GM12878 (cell line): ENCODE data around the gene IGIP. TPM values are rescaled to one million over a fixed set of nuclear protein-coding genes. Genes with fewer than 3 reads are reported as not detected.

Source experiments
- ATAC-seq: fragments of 200-7000 bp; cut with Tn5 transposase; 3 replicates; pipeline ENCODE4 v1.9.1; 2020; ENCODE audit warnings: mild to moderate bottlenecking, moderate library complexity
- BruUV-seq: library from RNA; stranded (reverse); fragments of 400-500 nt; replicated peaks from 2 replicates; lab custom pipeline; 2021; lab: Mats Ljungman, UMichigan
- CTCF ChIA-PET: fragments of 300-600 bp; sonication (Branson Sonifier 250); formaldehyde crosslinking; extraction: SDS; loops from one replicate; lab custom pipeline; 2021; ENCODE audit warnings: inconsistent platforms; lab: Yijun Ruan, JAX
- POLR2A ChIA-PET: fragments of 350-600 bp; formaldehyde crosslinking; extraction: SDS; loops from one replicate; lab custom pipeline; 2021; ENCODE audit warnings: inconsistent platforms; lab: Charles Lee
- RAD21 ChIA-PET: fragments of 300-600 bp; sonication (Branson Sonifier 250); formaldehyde crosslinking; loops from one replicate; lab custom pipeline; 2023; ENCODE audit warnings: antibody characterized with exemption; ENCODE audit not compliant: unreplicated experiment; lab: Charles Lee
- SMC1A ChIA-PET: fragments of 300-600 bp; sonication (Branson Sonifier 250); formaldehyde crosslinking; loops from one replicate; lab custom pipeline; 2023; ENCODE audit not compliant: unreplicated experiment, uncharacterized antibody; lab: Charles Lee
- DNase-seq: peaks from one replicate; pipeline ENCODE4 v3.0.0-alpha.2; 2011; ENCODE audit warnings: low read depth, low spot score
- FAIRE-seq: peaks from 3 replicates; lab custom pipeline; 2011; peaks lifted over from hg19 to GRCh38; lab: Jason Lieb, UNC
- H2AFZ ChIP-seq: 2 replicates; pipeline ENCODE4 v1.6.0; 2011; ENCODE audit warnings: low read depth, low read length, control low read depth; ENCODE audit not compliant: control insufficient read depth
- H3K27ac ChIP-seq: 2 replicates; pipeline ENCODE4 v1.5.1; 2011; ENCODE audit warnings: control low read depth; ENCODE audit not compliant: control insufficient read depth, insufficient read depth
- H3K27me3 ChIP-seq, 2 experiments: replicated peaks in 1 of 2; 2 replicates each; pipeline versions ENCODE4 v1.6.0 to v1.6.1; 2011; ENCODE audit warnings: low read length in 1 of 2; ENCODE audit not compliant: control insufficient read depth in 2 of 2, insufficient read depth in 2 of 2
- H3K36me3 ChIP-seq, 2 experiments: 2 replicates each; pipeline ENCODE4 v1.5.1; 2011; ENCODE audit warnings: low read length in 1 of 2; ENCODE audit not compliant: control insufficient read depth in 2 of 2, insufficient read depth in 2 of 2
- H3K4me1 ChIP-seq: 2 replicates; pipeline ENCODE4 v1.6.1; 2011; ENCODE audit warnings: mild to moderate bottlenecking, low read length, moderate library complexity, mixed read lengths; ENCODE audit not compliant: control insufficient read depth, insufficient read depth
- H3K4me2 ChIP-seq: 2 replicates; pipeline ENCODE4 v1.6.0; 2011; ENCODE audit warnings: control low read depth; ENCODE audit not compliant: control insufficient read depth, insufficient read depth
- H3K4me3 ChIP-seq: fragments of 200-600 bp; sonication (generic); 2 replicates; pipeline ENCODE4 v1.5.1; 2016
- H3K79me2 ChIP-seq: 2 replicates; pipeline ENCODE4 v1.6.0; 2011; ENCODE audit warnings: low read length; ENCODE audit not compliant: control insufficient read depth, insufficient read depth
- H3K9ac ChIP-seq: 2 replicates; pipeline ENCODE4 v1.8.0; 2011; ENCODE audit warnings: low read length, control low read depth, mixed read lengths; ENCODE audit not compliant: control insufficient read depth, insufficient read depth
- H3K9me3 ChIP-seq: replicated peaks from 3 replicates; pipeline ENCODE4 v1.5.1; 2011; ENCODE audit warnings: mild to moderate bottlenecking, low read length; ENCODE audit not compliant: control insufficient read depth, insufficient read depth
- H4K20me1 ChIP-seq: 2 replicates; pipeline ENCODE4 v1.6.0; 2011; ENCODE audit not compliant: control insufficient read depth, insufficient read depth
- CREM ChIP-seq: IDR thresholded peaks from 2 replicates; pipeline ENCODE4 v1.6.1; 2014; ENCODE audit warnings: antibody characterized with exemption, low read depth
- EP300 ChIP-seq, 2 experiments: fragments of 150-350 bp in 1 of 2; IDR thresholded peaks; 2 replicates each; pipeline ENCODE4 v1.6.1; 2011 to 2012; ENCODE audit warnings: low read depth in 2 of 2, low read length in 2 of 2, borderline replicate concordance in 1 of 2, improper control_type of control experiment in 1 of 2, inconsistent platforms in 1 of 2; ENCODE audit not compliant: control insufficient read depth in 1 of 2
- MEF2B ChIP-seq: fragments of 450-650 bp; IDR thresholded peaks from 2 replicates; pipeline ENCODE4 v1.6.1; 2018; ENCODE audit warnings: mild to moderate bottlenecking, moderate library complexity; ENCODE audit not compliant: partially characterized antibody, poor library complexity, severe bottlenecking
- POLR2AphosphoS2 ChIP-seq: IDR thresholded peaks from 2 replicates; pipeline ENCODE4 v1.6.1; 2011; ENCODE audit warnings: low read depth, mild to moderate bottlenecking, low read length, improper control_type of control experiment, moderate library complexity
- RFX5 ChIP-seq: IDR thresholded peaks from 2 replicates; pipeline ENCODE4 v1.6.1; 2011; ENCODE audit warnings: low read depth, low read length, improper control_type of control experiment
- SRF ChIP-seq, 2 experiments: IDR thresholded peaks; 2 replicates each; pipeline ENCODE4 v1.6.1; 2011; ENCODE audit warnings: low read depth in 2 of 2, low read length in 2 of 2, mild to moderate bottlenecking in 1 of 2, moderate library complexity in 1 of 2
- TAF1 ChIP-seq: IDR thresholded peaks from 2 replicates; pipeline ENCODE4 v1.6.1; 2011; ENCODE audit warnings: mild to moderate bottlenecking, low read depth, low read length, borderline replicate concordance
- WGBS: methylation state at CpG from one replicate; pipeline ENCODE4 v1.1.6; 2016; ENCODE audit warnings: low lambda C conversion rate; ENCODE audit not compliant: insufficient replicate concordance, insufficient coverage; ENCODE audit errors: missing lambda C conversion rate; 5-methylcytosine and 5-hydroxymethylcytosine counted together
- in situ Hi-C: fragments of 300-500 bp; cut with MboI; formaldehyde crosslinking; loops from 9 replicates; pipeline ENCODE4 v1.14.3; 2018; ENCODE audit warnings: mixed read lengths
- intact Hi-C: fragments of 100-400 bp; cut with micrococcal nuclease; formaldehyde crosslinking; loops from one replicate; pipeline ENCODE4 v1.14.2; 2022; ENCODE audit not compliant: unreplicated experiment
- polyA plus RNA-seq, 11 experiments: library from polyadenylated mRNA; depleted of rRNA in 4 of 11; unstranded in 6 of 11; stranded (reverse) in 5 of 11; fragments of >200 nt; fragmentation: Nextera tagmentation in 4 of 11; fragmentation: Illumina TruSeq in 1 of 11; extraction: Ambion mirVana in 4 of 11; extraction: Trizol in 1 of 11; gene quantifications; 1 replicate in 1 of 11; 2 replicates in 10 of 11; pipeline versions ENCODE4 v1.2.1 to v1.2.3, GENCODE V29; 2011 to 2016; ENCODE audit warnings: inconsistent platforms in 2 of 11, missing spikeins in 2 of 11, low read depth in 1 of 11
- total RNA-seq, 4 experiments: library from RNA; depleted of rRNA in 3 of 4; stranded (reverse); fragments of >200 nt in 3 of 4; fragmentation: Illumina TruSeq in 1 of 4; extraction: Trizol in 1 of 4; gene quantifications; 2 replicates each; pipeline versions ENCODE4 v1.2.1 to v1.2.3, GENCODE V29; 2013 to 2021
- TF ChIP-seq, protein P1 (sequence below): fragments of 450-650 bp; IDR thresholded peaks from 2 replicates; pipeline ENCODE4 v1.6.1; 2016; ENCODE audit warnings: mild to moderate bottlenecking, moderate library complexity, borderline replicate concordance

The IGIP gene
- total and polyA plus RNA-seq, 10 of the 15 experiments (the other 5 are each of a cell fraction or from before 2014, with no cell fraction given), result 0.58 to 3.3 (median 1.9) TPM

DNA sequence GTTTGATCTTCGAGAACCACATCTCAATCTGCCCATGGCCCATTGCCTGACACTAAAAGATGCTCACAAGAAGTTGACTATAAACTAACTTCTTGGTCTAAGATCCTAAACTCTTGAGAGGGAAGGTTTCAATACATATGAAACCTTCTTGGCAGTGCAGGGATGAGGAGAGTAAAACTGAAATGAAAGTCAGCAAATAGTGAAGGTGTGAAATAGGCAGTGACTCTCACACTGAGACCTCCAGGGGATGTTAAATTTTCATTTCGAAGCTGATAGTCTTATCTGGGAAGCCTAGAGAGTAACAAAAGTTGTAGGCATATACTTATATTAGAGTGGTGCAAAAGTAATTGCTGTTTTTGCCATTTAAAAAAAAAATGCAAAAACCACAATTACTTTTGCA is 48.3 kb downstream of the IGIP start:
- no peak for TF ChIP-seq MEF2B
- BruUV-seq, result no TSS peak
- no peaks in the 10 kb centered on the region for H3K9me3 ChIP-seq
- SMC1A ChIA-PET, result interaction anchor here (0.8 to 1.8 kb wide), 5 partner anchors 30 to 178 kb away, joined by 3 to 7 read pairs (median 3); no protein-coding TSS in a partner anchor
- H3K9ac ChIP-seq, result no peak overlapping the region
- no peak overlapping the region for H3K4me2 ChIP-seq
- CTCF ChIA-PET, result interaction anchor here (0.8 kb wide), 1 partner anchor 30 kb away, joined by 4 read pairs; no protein-coding TSS in a partner anchor
- no peak overlapping the region for H3K4me3 ChIP-seq
- H3K4me1 ChIP-seq, result peaks cover 10% of the 10 kb centered on the region; the same call in 1 of the 2 replicates
- ATAC-seq (no peak), DNase-seq (no peak), FAIRE-seq (no peak)
- RAD21 ChIA-PET, result interaction anchor here (0.9 kb wide), 1 partner anchor 9 kb away, joined by 3 read pairs; no protein-coding TSS in a partner anchor
- no peaks in the 10 kb centered on the region for H4K20me1 ChIP-seq
- H3K79me2 ChIP-seq, result peaks cover 6% of the 10 kb centered on the region
- H3K27me3 ChIP-seq, result no peaks in the 10 kb centered on the region
- H3K36me3 ChIP-seq, result no peaks in the 10 kb centered on the region
- H3K27ac ChIP-seq, result no peak overlapping the region
- in situ Hi-C loops, result no loop called here
- H2AFZ ChIP-seq, result no peak overlapping the region
- intact Hi-C loops, result loop anchor here (2.0 kb wide), 1 partner anchor 47 kb away; no protein-coding TSS in a partner anchor
- POLR2A ChIA-PET, result interaction anchor here (0.6 to 0.7 kb wide), 3 partner anchors 8 to 602 kb away, joined by 3 to 5 read pairs (median 3); no protein-coding TSS in a partner anchor
- WGBS, result 100% methylated on average over 2 of the region's 2 CpGs

DNA sequence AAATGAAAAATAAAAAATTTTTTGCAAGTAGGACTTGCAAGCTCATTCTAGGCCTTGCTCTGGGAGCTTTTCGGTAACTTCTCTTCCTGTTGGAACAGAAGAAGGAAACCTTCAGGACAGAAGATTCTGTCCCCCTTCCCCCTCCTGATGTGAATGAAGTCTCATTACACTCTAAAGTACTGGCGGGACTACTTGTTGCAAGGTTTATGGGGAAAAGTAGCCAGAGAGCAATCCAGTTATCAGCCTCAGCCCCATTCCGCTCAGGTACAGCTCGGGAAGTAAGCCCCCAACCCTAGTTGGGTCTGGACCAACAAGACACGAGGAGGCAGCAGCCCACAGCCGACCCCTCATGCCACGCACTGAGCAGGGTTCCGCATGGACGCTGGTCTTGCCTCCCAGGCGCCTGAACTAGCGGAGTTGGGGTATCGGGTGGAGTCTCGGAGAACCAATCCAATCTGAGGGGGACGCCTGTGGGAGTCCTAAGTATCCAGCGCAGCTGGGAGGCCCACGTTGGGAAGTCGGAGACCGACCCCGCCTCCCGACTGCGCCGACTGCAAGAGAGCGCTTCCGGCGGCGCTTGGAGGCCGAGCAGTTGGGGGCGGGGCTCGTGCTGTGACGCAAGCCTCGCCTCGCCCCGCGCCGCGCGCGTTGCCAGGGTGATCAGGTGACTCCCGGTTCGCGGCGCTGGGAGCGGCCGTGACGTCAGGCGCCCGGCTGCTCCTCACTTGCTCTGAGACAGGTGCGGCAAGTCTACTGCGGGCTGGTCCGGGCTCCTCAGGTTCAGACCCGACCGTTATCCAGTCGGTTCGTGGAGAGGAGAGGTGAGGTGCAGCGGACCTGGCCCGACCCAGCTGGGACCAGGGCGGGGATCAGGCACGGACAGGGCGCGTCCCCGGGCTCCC is 49.0 kb downstream of the IGIP start, which contains the start of gene CYSTM1:
TSS of gene CYSTM1 (plus strand) at position 724 of the 902 bp plus-strand sequence. CDS start 19,278 bp downstream, outside the sequence.
- Histone ChIP-seq H3K4me1 (peaks cover 4% of the 10 kb centered on the region; the same call in 1 of the 2 replicates), H3K27me3 (no peaks in the 10 kb centered on the region), H3K79me2 (peaks cover 6% of the 10 kb centered on the region), H2AFZ (peak within 1 kb of the TSS; percentile 83), H3K4me3 (peak within 1 kb of the TSS; percentile 79), H3K4me2 (peak within 1 kb of the TSS; percentile 85), H3K27ac (peak within 1 kb of the TSS; percentile 72), H4K20me1 (no peaks in the 10 kb centered on the region), H3K9ac (peak within 1 kb of the TSS; percentile 78), H3K9me3 (no peaks in the 10 kb centered on the region), H3K36me3 (no peaks in the 10 kb centered on the region)
- FAIRE-seq (peak; percentile 77), DNase-seq (peak; percentile 68), ATAC-seq (peak; percentile 89)
- in situ Hi-C loops (no loop called here), intact Hi-C loops (loop anchor here (2.0 to 5.0 kb wide), 2 partner anchors 46 to 183 kb away; no protein-coding TSS in a partner anchor)
- POLR2A ChIA-PET, result interaction anchor here (0.5 to 1.7 kb wide), 6 partner anchors 8 to 603 kb away, joined by 3 to 6 read pairs (median 4); no protein-coding TSS in a partner anchor
- TSS peak; percentile 93 for BruUV-seq
- RAD21 ChIA-PET, result interaction anchor here (0.9 kb wide), 1 partner anchor 8 kb away, joined by 3 read pairs; no protein-coding TSS in a partner anchor
- 4% methylated on average over 61 of the region's 61 CpGs for WGBS
- CTCF ChIA-PET, result interaction anchor here (0.5 to 1.8 kb wide), 4 partner anchors 31 to 466 kb away, joined by 3 to 4 read pairs (median 4); no protein-coding TSS in a partner anchor
- SMC1A ChIA-PET, result interaction anchor here (0.8 to 1.8 kb wide), 5 partner anchors 30 to 177 kb away, joined by 3 to 7 read pairs (median 3); no protein-coding TSS in a partner anchor
- no peak for TF ChIP-seq SRF (IDR thresholded peaks at IDR 0.05; ENCODE audit: low read depth in 2 of 2, low read length in 2 of 2)
- peak in 1 of 2 experiments; percentile 50; a peak in 1 of 4 replicates for TF ChIP-seq EP300 (IDR thresholded peaks at IDR 0.05; ENCODE audit: borderline replicate concordance in 1 of 2, control insufficient read depth in 1 of 2, low read depth in 2 of 2, low read length in 2 of 2)
- TF ChIP-seq MEF2B, result no peak
- TF ChIP-seq, protein P1, sequence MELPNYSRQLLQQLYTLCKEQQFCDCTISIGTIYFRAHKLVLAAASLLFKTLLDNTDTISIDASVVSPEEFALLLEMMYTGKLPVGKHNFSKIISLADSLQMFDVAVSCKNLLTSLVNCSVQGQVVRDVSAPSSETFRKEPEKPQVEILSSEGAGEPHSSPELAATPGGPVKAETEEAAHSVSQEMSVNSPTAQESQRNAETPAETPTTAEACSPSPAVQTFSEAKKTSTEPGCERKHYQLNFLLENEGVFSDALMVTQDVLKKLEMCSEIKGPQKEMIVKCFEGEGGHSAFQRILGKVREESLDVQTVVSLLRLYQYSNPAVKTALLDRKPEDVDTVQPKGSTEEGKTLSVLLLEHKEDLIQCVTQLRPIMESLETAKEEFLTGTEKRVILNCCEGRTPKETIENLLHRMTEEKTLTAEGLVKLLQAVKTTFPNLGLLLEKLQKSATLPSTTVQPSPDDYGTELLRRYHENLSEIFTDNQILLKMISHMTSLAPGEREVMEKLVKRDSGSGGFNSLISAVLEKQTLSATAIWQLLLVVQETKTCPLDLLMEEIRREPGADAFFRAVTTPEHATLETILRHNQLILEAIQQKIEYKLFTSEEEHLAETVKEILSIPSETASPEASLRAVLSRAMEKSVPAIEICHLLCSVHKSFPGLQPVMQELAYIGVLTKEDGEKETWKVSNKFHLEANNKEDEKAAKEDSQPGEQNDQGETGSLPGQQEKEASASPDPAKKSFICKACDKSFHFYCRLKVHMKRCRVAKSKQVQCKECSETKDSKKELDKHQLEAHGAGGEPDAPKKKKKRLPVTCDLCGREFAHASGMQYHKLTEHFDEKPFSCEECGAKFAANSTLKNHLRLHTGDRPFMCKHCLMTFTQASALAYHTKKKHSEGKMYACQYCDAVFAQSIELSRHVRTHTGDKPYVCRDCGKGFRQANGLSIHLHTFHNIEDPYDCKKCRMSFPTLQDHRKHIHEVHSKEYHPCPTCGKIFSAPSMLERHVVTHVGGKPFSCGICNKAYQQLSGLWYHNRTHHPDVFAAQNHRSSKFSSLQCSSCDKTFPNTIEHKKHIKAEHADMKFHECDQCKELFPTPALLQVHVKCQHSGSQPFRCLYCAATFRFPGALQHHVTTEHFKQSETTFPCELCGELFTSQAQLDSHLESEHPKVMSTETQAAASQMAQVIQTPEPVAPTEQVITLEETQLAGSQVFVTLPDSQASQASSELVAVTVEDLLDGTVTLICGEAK, result peak; percentile 42; the same call in 1 of the 2 replicates
- peak; percentile 85 for TF ChIP-seq POLR2AphosphoS2
- TF ChIP-seq CREM, result peak; percentile 93
- TF ChIP-seq TAF1, result peak; percentile 79; the same call in 1 of the 2 replicates
- peak; percentile 68; the same call in 1 of the 2 replicates for TF ChIP-seq RFX5
